Measurements from ENCODE around the gene PLCB4.
"Not testable (repeated sequence)": the region's sequence is repeated elsewhere in the genome, so short reads cannot be mapped to it uniquely, and the experiment has no call there.

PLCB4 gene

GRCh38 chr20:9374072-9374471, 305.2 kb downstream of the PLCB4 start:
- DNase-seq, result no peak
- Histone ChIP-seq H3K36me3 (no peaks in the 10 kb centered on the region), H3K27me3 (ENCODE audit: insufficient read depth, low read depth, severe bottlenecking) (no peaks in the 10 kb centered on the region), H3K9me3 (ENCODE audit: severe bottlenecking) (no peaks in the 10 kb centered on the region), H3K27ac (no peak overlapping the region), H3K4me3 (ENCODE audit: low read depth, low read length) (no peak overlapping the region)
- no peak for TF ChIP-seq CTCF (IDR thresholded peaks at IDR 0.05; ENCODE audit: low read depth, low read length)

GRCh38 chr20:9374480-9374879, 305.6 kb downstream of the PLCB4 start:
- H3K27ac ChIP-seq, result no peak overlapping the region
- DNase-seq, result no peak
- no peaks in the 10 kb centered on the region for H3K27me3 ChIP-seq (ENCODE audit: insufficient read depth, low read depth, severe bottlenecking)
- H3K9me3 ChIP-seq (ENCODE audit: severe bottlenecking), result no peaks in the 10 kb centered on the region
- no peak for TF ChIP-seq CTCF (IDR thresholded peaks at IDR 0.05; ENCODE audit: low read depth, low read length)
- no peak overlapping the region for H3K4me3 ChIP-seq (ENCODE audit: low read depth, low read length)
- no peaks in the 10 kb centered on the region for H3K36me3 ChIP-seq

GRCh38 chr20:9375221-9375681, 306.4 kb downstream of the PLCB4 start:
- Histone ChIP-seq H3K27me3 (ENCODE audit: insufficient read depth, low read depth, severe bottlenecking) (no peaks in the 10 kb centered on the region), H3K36me3 (no peaks in the 10 kb centered on the region), H3K27ac (no peak overlapping the region), H3K4me3 (ENCODE audit: low read depth, low read length) (no peak overlapping the region), H3K9me3 (ENCODE audit: severe bottlenecking) (no peaks in the 10 kb centered on the region)
- TF ChIP-seq CTCF (IDR thresholded peaks at IDR 0.05; ENCODE audit: low read depth, low read length), result no peak
- no peak for DNase-seq

- no peaks in the 10 kb centered on the region for H3K36me3 ChIP-seq
- H3K27ac ChIP-seq, result no peak overlapping the region
- no peaks in the 10 kb centered on the region for H3K9me3 ChIP-seq (ENCODE audit: severe bottlenecking)
- H3K27me3 ChIP-seq (ENCODE audit: insufficient read depth, low read depth, severe bottlenecking), result no peaks in the 10 kb centered on the region
- no peak for DNase-seq
- TF ChIP-seq CTCF (IDR thresholded peaks at IDR 0.05; ENCODE audit: low read depth, low read length), result no peak
- no peak overlapping the region for H3K4me3 ChIP-seq (ENCODE audit: low read depth, low read length)
Measured at GRCh38 chr20:9377007-9377406, 308.1 kb downstream of the PLCB4 start.

- not testable (repeated sequence) for H3K27me3 ChIP-seq (ENCODE audit: insufficient read depth, low read depth, severe bottlenecking); H3K36me3 ChIP-seq; H3K27ac ChIP-seq; H3K9me3 ChIP-seq (ENCODE audit: severe bottlenecking); DNase-seq; H3K4me3 ChIP-seq (ENCODE audit: low read depth, low read length)
Measured at GRCh38 chr20:9385345-9386310, 316.7 kb downstream of the PLCB4 start.

- no peak for DNase-seq
- Histone ChIP-seq H3K4me3 (ENCODE audit: low read depth, low read length) (no peak overlapping the region), H3K9me3 (ENCODE audit: severe bottlenecking) (no peaks in the 10 kb centered on the region), H3K27me3 (ENCODE audit: insufficient read depth, low read depth, severe bottlenecking) (no peaks in the 10 kb centered on the region), H3K36me3 (no peaks in the 10 kb centered on the region), H3K27ac (no peak overlapping the region)
- TF ChIP-seq CTCF (IDR thresholded peaks at IDR 0.05; ENCODE audit: low read depth, low read length), result no peak
Measured at GRCh38 chr20:9388160-9388812, 319.4 kb downstream of the PLCB4 start.
